H9 (cell line): ENCODE measurements around the gene HAO1. TPM values are rescaled to one million over a fixed set of nuclear protein-coding genes. Genes with fewer than 3 reads are reported as not detected.

Experiments
- DNase-seq: peaks from one replicate; pipeline ENCODE4 v3.0.0-alpha.2; 2017
- H2AFZ ChIP-seq: one replicate; pipeline ENCODE4 v1.6.1; 2013; ENCODE audit warnings: mild to moderate bottlenecking, low read length, control low read depth, moderate library complexity
- H2AK5ac ChIP-seq: 2 replicates; pipeline ENCODE4 v1.6.1; 2013; ENCODE audit warnings: low read length, control low read depth, mixed read lengths; ENCODE audit not compliant: insufficient read length
- H2BK120ac ChIP-seq: one replicate; pipeline ENCODE4 v1.6.1; 2013; ENCODE audit warnings: low read depth, mild to moderate bottlenecking, low read length, control low read depth, inconsistent platforms; ENCODE audit not compliant: poor library complexity, severe bottlenecking
- H2BK12ac ChIP-seq: 2 replicates; pipeline ENCODE4 v1.6.1; 2013; ENCODE audit warnings: low read length, control low read depth, mixed read lengths, low read depth; ENCODE audit not compliant: insufficient read length
- H2BK15ac ChIP-seq: 2 replicates; pipeline ENCODE4 v1.6.1; 2013; ENCODE audit warnings: low read depth, low read length, control low read depth
- H2BK20ac ChIP-seq: one replicate; pipeline ENCODE4 v1.6.1; 2013; ENCODE audit warnings: low read depth, mild to moderate bottlenecking, low read length, control low read depth, inconsistent platforms; ENCODE audit not compliant: poor library complexity, severe bottlenecking
- H2BK5ac ChIP-seq: 2 replicates; pipeline ENCODE4 v1.6.1; 2013; ENCODE audit warnings: low read length, control low read depth, mixed read lengths; ENCODE audit not compliant: insufficient read length
- H3K14ac ChIP-seq: 2 replicates; pipeline ENCODE4 v1.6.1; 2013; ENCODE audit warnings: low read length, control low read depth; ENCODE audit not compliant: insufficient read depth
- H3K18ac ChIP-seq: 2 replicates; pipeline ENCODE4 v1.6.1; 2013; ENCODE audit warnings: low read depth, mild to moderate bottlenecking, mixed read lengths, low read length, control low read depth; ENCODE audit not compliant: insufficient read length
- H3K23ac ChIP-seq: 2 replicates; pipeline ENCODE4 v1.6.1; 2013; ENCODE audit warnings: low read length, control low read depth, mixed read lengths, low read depth; ENCODE audit not compliant: insufficient read length
- H3K23me2 ChIP-seq: 2 replicates; pipeline ENCODE4 v1.6.1; 2013; ENCODE audit warnings: low read depth, mild to moderate bottlenecking, mixed read lengths, low read length, control low read depth; ENCODE audit not compliant: insufficient read length, poor library complexity, severe bottlenecking
- H3K27ac ChIP-seq: 2 replicates; pipeline ENCODE4 v1.5.1; 2013; ENCODE audit warnings: low read length, control low read depth, mixed read lengths, low read depth; ENCODE audit not compliant: insufficient read length
- H3K27me3 ChIP-seq: 2 replicates; pipeline ENCODE4 v1.6.1; 2013; ENCODE audit warnings: low read length, control low read depth, inconsistent platforms; ENCODE audit not compliant: insufficient read depth
- H3K4ac ChIP-seq: 2 replicates; pipeline ENCODE4 v1.6.1; 2013; ENCODE audit warnings: low read depth, mild to moderate bottlenecking, control low read depth, inconsistent platforms, low read length, moderate library complexity
- H3K4me1 ChIP-seq: 2 replicates; pipeline ENCODE4 v1.6.1; 2013; ENCODE audit warnings: low read length, control low read depth, inconsistent platforms; ENCODE audit not compliant: insufficient read depth
- H3K4me2 ChIP-seq: 2 replicates; pipeline ENCODE4 v1.6.1; 2013; ENCODE audit warnings: low read length, control low read depth, mixed read lengths; ENCODE audit not compliant: insufficient read length, insufficient read depth
- H3K56ac ChIP-seq: 2 replicates; pipeline ENCODE4 v1.6.1; 2013; ENCODE audit warnings: low read depth, mild to moderate bottlenecking, mixed read lengths, low read length, control low read depth; ENCODE audit not compliant: insufficient read length
- H3K79me1 ChIP-seq: 2 replicates; pipeline ENCODE4 v1.6.1; 2013; ENCODE audit warnings: low read depth, mild to moderate bottlenecking, moderate library complexity, low read length, control low read depth, inconsistent platforms; ENCODE audit not compliant: insufficient read depth, poor library complexity, severe bottlenecking
- H3K79me2 ChIP-seq: 2 replicates; pipeline ENCODE4 v1.6.1; 2013; ENCODE audit warnings: low read length, control low read depth, inconsistent platforms; ENCODE audit not compliant: insufficient read depth
- H3K9ac ChIP-seq: 2 replicates; pipeline ENCODE4 v1.6.1; 2013; ENCODE audit warnings: low read length, control low read depth, mixed read lengths; ENCODE audit not compliant: insufficient read length; ENCODE audit errors: extremely low read depth
- H3K9me3 ChIP-seq: one replicate; pipeline ENCODE4 v1.6.1; 2013; ENCODE audit warnings: low read depth, low read length, inconsistent platforms; ENCODE audit not compliant: control insufficient read depth
- H3T11ph ChIP-seq: one replicate; pipeline ENCODE4 v1.6.1; 2013; ENCODE audit warnings: mild to moderate bottlenecking, low read length, control low read depth, inconsistent platforms
- H4K20me1 ChIP-seq: one replicate; pipeline ENCODE4 v1.6.1; 2013; ENCODE audit not compliant: control insufficient read depth, insufficient read length, insufficient read depth
- H4K5ac ChIP-seq: 2 replicates; pipeline ENCODE4 v1.6.1; 2013; ENCODE audit warnings: low read depth, mild to moderate bottlenecking, mixed read lengths, low read length, control low read depth; ENCODE audit not compliant: insufficient read length
- H4K8ac ChIP-seq: replicated peaks from 2 replicates; pipeline ENCODE4 v1.6.1; 2013; ENCODE audit warnings: low read length, control low read depth, mixed read lengths, low read depth; ENCODE audit not compliant: insufficient read length
- H4K91ac ChIP-seq: 2 replicates; pipeline ENCODE4 v1.6.1; 2013; ENCODE audit warnings: low read depth, mild to moderate bottlenecking, moderate library complexity, mixed read lengths, low read length, control low read depth; ENCODE audit not compliant: insufficient read length
- H3K27ac Mint-ChIP-seq, 3 experiments: 2 replicates in 2 of 3; 3 replicates in 1 of 3; pipeline ENCODE4 v1.8.0; 2020 to 2021; ENCODE audit warnings: mixed read lengths in 3 of 3, mild to moderate bottlenecking in 1 of 3, moderate library complexity in 1 of 3
- H3K27me3 Mint-ChIP-seq: 2 replicates; pipeline ENCODE4 v1.8.0; 2021; ENCODE audit warnings: low read depth, mild to moderate bottlenecking, moderate library complexity, mixed read lengths
- H3K36me3 Mint-ChIP-seq, 3 experiments: 2 replicates in 2 of 3; 3 replicates in 1 of 3; pipeline ENCODE4 v1.8.0; 2020 to 2021; ENCODE audit warnings: low read depth in 3 of 3, mixed read lengths in 3 of 3; ENCODE audit not compliant: insufficient read depth in 1 of 3
- H3K4me1 Mint-ChIP-seq, 2 experiments: 2 replicates each; pipeline ENCODE4 v1.8.0; 2020; ENCODE audit warnings: mixed read lengths in 2 of 2
- H3K4me3 Mint-ChIP-seq, 2 experiments: 2 replicates in 1 of 2; 3 replicates in 1 of 2; pipeline ENCODE4 v1.8.0; 2020 to 2021; ENCODE audit warnings: mild to moderate bottlenecking in 2 of 2, mixed read lengths in 2 of 2, moderate library complexity in 1 of 2
- H3K9me3 Mint-ChIP-seq, 2 experiments: 2 replicates in 1 of 2; 3 replicates in 1 of 2; pipeline ENCODE4 v1.8.0; 2020; ENCODE audit warnings: mild to moderate bottlenecking in 2 of 2, mixed read lengths in 2 of 2, moderate library complexity in 1 of 2
- CTCF ChIP-seq: fragments of 200-600 bp; sonication (generic); conservative IDR thresholded peaks from 3 replicates; pipeline ENCODE4 v1.8.0; 2021; ENCODE audit warnings: antibody characterized with exemption, mild to moderate bottlenecking
- WGBS: extraction: QIAGEN DNeasy Blood & Tissue Kit; methylation state at CpG from one replicate; pipeline ENCODE4 v1.1.7; 2013; ENCODE audit warnings: missing lambda C conversion rate, low lambda C conversion rate, mixed read lengths; ENCODE audit not compliant: insufficient read length; ENCODE audit errors: extremely low coverage; 5-methylcytosine and 5-hydroxymethylcytosine counted together
- total RNA-seq: library from RNA; stranded (reverse); gene quantifications from 2 replicates; pipeline ENCODE4 v1.2.1, GENCODE V29; 2021

Gene HAO1
- total RNA-seq, 1 experiment from 2014 or later, result not detected

GRCh38 chr20:7943891-7944290 lies 3.6 kb upstream of the HAO1 start:
- WGBS, result no CpG with 5 or more reads among the region's 2 CpGs
- Histone ChIP-seq H4K20me1 (no peaks in the 10 kb centered on the region), H2AK5ac (no peak overlapping the region)

More at GRCh38 chr20:7943891-7944290, 3.6 kb upstream of the HAO1 start:
- Histone ChIP-seq H2BK15ac (no peak overlapping the region), H2BK20ac (no peak overlapping the region), H3K27me3 (no peaks in the 10 kb centered on the region), H3K14ac (no peak overlapping the region), H3K79me1 (no peaks in the 10 kb centered on the region), H2BK5ac (no peak overlapping the region), H4K8ac (no peak overlapping the region), H3K27ac (no peak overlapping the region), H3K4ac (no peak overlapping the region), H3K79me2 (no peaks in the 10 kb centered on the region), H3K9me3 (no peaks in the 10 kb centered on the region), H3K9ac (no peak overlapping the region), H3K23me2 (no peaks in the 10 kb centered on the region), H3K23ac (no peak overlapping the region), H4K91ac (no peak overlapping the region), H3K4me1 (no peaks in the 10 kb centered on the region), H3K56ac (no peak overlapping the region), H2BK12ac (no peak overlapping the region), H2BK120ac (no peak overlapping the region), H2AFZ (no peak overlapping the region), H3K18ac (no peak overlapping the region), H4K5ac (no peak overlapping the region), H3K4me2 (no peak overlapping the region), H3T11ph (no peak overlapping the region)
- Mint-ChIP-seq H3K9me3 (peaks cover 22 to 35% of the 10 kb centered on the region in 2 experiments), H3K4me1 (peaks cover 5 to 6% of the 10 kb centered on the region in 2 experiments), H3K4me3 (no peak overlapping the region), H3K36me3 (peaks cover 3 to 38% (median 19%) of the 10 kb centered on the region in 3 experiments), H3K27me3 (peaks cover 2% of the 10 kb centered on the region), H3K27ac (no peak overlapping the region)
- no peak for TF ChIP-seq CTCF
- DNase-seq, result no peak
